H1 (cell line): ENCODE results near the gene CEP128. TPM values are rescaled to one million over a fixed set of nuclear protein-coding genes. Genes with fewer than 3 reads are reported as not detected.

Experiments
- GABPA ChIP-seq: IDR thresholded peaks from 2 replicates; pipeline ENCODE4 v1.6.1; 2011; ENCODE audit warnings: mild to moderate bottlenecking, low read length, moderate library complexity, borderline replicate concordance; ENCODE audit not compliant: insufficient read depth
- HDAC6 ChIP-seq: IDR thresholded peaks from one replicate; pipeline ENCODE4 v1.7.1; 2012; ENCODE audit warnings: low read depth, mild to moderate bottlenecking, inconsistent platforms, low read length, moderate library complexity
- JUND ChIP-seq: IDR thresholded peaks from 2 replicates; pipeline ENCODE4 v1.6.1; 2011; ENCODE audit warnings: mild to moderate bottlenecking, improper control_type of control experiment, low read length
- MAFK ChIP-seq: IDR thresholded peaks from 2 replicates; pipeline ENCODE4 v1.6.1; 2012; ENCODE audit warnings: low read depth, mild to moderate bottlenecking, improper control_type of control experiment, low read length
- POLR2A ChIP-seq, 2 experiments: IDR thresholded peaks; 1 replicate in 1 of 2; 2 replicates in 1 of 2; pipeline ENCODE4 v1.6.1; 2011; ENCODE audit warnings: low read depth in 2 of 2, low read length in 2 of 2, mild to moderate bottlenecking in 2 of 2; ENCODE audit errors: control extremely low read depth in 1 of 2
- POLR2AphosphoS5 ChIP-seq: IDR thresholded peaks from 2 replicates; pipeline ENCODE4 v1.6.1; 2011; ENCODE audit warnings: low read depth, low read length
- RAD21 ChIP-seq, 2 experiments: IDR thresholded peaks in 1 of 2; conservative IDR thresholded peaks in 1 of 2; 2 replicates each; pipeline ENCODE4 v1.6.1; 2011; ENCODE audit warnings: low read depth in 2 of 2, low read length in 2 of 2, improper control_type of control experiment in 1 of 2, inconsistent platforms in 1 of 2, mild to moderate bottlenecking in 1 of 2, moderate library complexity in 1 of 2
- RBBP5 ChIP-seq: IDR thresholded peaks from 2 replicates; pipeline ENCODE4 v1.7.1; 2012; ENCODE audit warnings: low read depth, mild to moderate bottlenecking, inconsistent platforms, low read length, moderate library complexity, borderline replicate concordance
- SRF ChIP-seq: IDR thresholded peaks from 2 replicates; pipeline ENCODE4 v1.6.1; 2011; ENCODE audit warnings: mild to moderate bottlenecking, low read depth, low read length, moderate library complexity
- SUZ12 ChIP-seq: fragments of 200-600 bp; sonication (generic); IDR thresholded peaks from 2 replicates; pipeline ENCODE4 v1.6.1; 2012; ENCODE audit warnings: mild to moderate bottlenecking, inconsistent platforms, low read length, moderate library complexity, mixed read lengths
- polyA plus RNA-seq, 7 experiments: library from polyadenylated mRNA; depleted of rRNA in 3 of 7; stranded (reverse) in 5 of 7; unstranded in 2 of 7; fragments of >200 nt in 5 of 7; fragments of 200-250 nt in 2 of 7; gene quantifications; 1 replicate in 5 of 7; 2 replicates in 1 of 7; 4 replicates in 1 of 7; pipeline versions ENCODE4 v1.2.1 to v1.2.3, GENCODE V29; 2011 to 2013; ENCODE audit warnings: missing spikeins in 2 of 7, mixed read lengths in 2 of 7
- total RNA-seq: library from RNA; stranded (reverse); fragmentation: NEBNext Ultra II Directional; extraction: Animal tissue kit (Norgen Biotek cat#: 25700); gene quantifications from 2 replicates; pipeline ENCODE4 v1.2.1, GENCODE V29; 2021
- TF ChIP-seq, protein P1 (sequence below): fragments of 300-600 bp; sonication (generic); IDR thresholded peaks from 2 replicates; pipeline ENCODE4 v1.7.1; 2012; ENCODE audit warnings: low read length, moderate library complexity, mild to moderate bottlenecking, inconsistent platforms; ENCODE audit not compliant: insufficient replicate concordance
- TF ChIP-seq, protein P2 (sequence below): IDR thresholded peaks from 2 replicates; pipeline ENCODE4 v1.6.1; 2011; ENCODE audit warnings: low read depth, mild to moderate bottlenecking, low read length; ENCODE audit not compliant: insufficient read depth

CEP128 gene
- total and polyA plus RNA-seq, 2 of the 8 experiments (the other 6 are each of a cell fraction or from before 2014, with no cell fraction given), result 1.9 to 17.0 TPM

DNA sequence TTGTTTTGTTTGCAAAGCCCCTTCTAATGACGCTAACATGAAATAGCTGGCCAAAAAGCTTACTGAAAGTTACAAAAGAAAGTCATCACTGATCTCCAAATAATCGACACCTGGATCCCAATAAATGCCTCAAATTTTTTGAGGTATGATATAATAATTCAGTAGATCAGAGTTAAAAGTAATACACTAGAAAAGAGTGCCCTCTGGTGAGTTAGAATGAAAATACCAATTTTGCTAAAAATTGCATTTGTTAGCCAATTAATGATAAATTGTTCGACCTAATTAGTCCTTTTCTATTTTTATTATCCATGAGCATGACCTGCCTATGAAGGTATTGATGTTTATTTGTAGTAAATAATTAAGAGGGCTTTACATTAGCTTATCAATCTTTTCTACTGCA lies 78.6 kb downstream of the CEP128 start (continued):
- TF ChIP-seq, protein P1, sequence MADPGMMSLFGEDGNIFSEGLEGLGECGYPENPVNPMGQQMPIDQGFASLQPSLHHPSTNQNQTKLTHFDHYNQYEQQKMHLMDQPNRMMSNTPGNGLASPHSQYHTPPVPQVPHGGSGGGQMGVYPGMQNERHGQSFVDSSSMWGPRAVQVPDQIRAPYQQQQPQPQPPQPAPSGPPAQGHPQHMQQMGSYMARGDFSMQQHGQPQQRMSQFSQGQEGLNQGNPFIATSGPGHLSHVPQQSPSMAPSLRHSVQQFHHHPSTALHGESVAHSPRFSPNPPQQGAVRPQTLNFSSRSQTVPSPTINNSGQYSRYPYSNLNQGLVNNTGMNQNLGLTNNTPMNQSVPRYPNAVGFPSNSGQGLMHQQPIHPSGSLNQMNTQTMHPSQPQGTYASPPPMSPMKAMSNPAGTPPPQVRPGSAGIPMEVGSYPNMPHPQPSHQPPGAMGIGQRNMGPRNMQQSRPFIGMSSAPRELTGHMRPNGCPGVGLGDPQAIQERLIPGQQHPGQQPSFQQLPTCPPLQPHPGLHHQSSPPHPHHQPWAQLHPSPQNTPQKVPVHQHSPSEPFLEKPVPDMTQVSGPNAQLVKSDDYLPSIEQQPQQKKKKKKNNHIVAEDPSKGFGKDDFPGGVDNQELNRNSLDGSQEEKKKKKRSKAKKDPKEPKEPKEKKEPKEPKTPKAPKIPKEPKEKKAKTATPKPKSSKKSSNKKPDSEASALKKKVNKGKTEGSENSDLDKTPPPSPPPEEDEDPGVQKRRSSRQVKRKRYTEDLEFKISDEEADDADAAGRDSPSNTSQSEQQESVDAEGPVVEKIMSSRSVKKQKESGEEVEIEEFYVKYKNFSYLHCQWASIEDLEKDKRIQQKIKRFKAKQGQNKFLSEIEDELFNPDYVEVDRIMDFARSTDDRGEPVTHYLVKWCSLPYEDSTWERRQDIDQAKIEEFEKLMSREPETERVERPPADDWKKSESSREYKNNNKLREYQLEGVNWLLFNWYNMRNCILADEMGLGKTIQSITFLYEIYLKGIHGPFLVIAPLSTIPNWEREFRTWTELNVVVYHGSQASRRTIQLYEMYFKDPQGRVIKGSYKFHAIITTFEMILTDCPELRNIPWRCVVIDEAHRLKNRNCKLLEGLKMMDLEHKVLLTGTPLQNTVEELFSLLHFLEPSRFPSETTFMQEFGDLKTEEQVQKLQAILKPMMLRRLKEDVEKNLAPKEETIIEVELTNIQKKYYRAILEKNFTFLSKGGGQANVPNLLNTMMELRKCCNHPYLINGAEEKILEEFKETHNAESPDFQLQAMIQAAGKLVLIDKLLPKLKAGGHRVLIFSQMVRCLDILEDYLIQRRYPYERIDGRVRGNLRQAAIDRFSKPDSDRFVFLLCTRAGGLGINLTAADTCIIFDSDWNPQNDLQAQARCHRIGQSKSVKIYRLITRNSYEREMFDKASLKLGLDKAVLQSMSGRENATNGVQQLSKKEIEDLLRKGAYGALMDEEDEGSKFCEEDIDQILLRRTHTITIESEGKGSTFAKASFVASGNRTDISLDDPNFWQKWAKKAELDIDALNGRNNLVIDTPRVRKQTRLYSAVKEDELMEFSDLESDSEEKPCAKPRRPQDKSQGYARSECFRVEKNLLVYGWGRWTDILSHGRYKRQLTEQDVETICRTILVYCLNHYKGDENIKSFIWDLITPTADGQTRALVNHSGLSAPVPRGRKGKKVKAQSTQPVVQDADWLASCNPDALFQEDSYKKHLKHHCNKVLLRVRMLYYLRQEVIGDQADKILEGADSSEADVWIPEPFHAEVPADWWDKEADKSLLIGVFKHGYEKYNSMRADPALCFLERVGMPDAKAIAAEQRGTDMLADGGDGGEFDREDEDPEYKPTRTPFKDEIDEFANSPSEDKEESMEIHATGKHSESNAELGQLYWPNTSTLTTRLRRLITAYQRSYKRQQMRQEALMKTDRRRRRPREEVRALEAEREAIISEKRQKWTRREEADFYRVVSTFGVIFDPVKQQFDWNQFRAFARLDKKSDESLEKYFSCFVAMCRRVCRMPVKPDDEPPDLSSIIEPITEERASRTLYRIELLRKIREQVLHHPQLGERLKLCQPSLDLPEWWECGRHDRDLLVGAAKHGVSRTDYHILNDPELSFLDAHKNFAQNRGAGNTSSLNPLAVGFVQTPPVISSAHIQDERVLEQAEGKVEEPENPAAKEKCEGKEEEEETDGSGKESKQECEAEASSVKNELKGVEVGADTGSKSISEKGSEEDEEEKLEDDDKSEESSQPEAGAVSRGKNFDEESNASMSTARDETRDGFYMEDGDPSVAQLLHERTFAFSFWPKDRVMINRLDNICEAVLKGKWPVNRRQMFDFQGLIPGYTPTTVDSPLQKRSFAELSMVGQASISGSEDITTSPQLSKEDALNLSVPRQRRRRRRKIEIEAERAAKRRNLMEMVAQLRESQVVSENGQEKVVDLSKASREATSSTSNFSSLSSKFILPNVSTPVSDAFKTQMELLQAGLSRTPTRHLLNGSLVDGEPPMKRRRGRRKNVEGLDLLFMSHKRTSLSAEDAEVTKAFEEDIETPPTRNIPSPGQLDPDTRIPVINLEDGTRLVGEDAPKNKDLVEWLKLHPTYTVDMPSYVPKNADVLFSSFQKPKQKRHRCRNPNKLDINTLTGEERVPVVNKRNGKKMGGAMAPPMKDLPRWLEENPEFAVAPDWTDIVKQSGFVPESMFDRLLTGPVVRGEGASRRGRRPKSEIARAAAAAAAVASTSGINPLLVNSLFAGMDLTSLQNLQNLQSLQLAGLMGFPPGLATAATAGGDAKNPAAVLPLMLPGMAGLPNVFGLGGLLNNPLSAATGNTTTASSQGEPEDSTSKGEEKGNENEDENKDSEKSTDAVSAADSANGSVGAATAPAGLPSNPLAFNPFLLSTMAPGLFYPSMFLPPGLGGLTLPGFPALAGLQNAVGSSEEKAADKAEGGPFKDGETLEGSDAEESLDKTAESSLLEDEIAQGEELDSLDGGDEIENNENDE, result no peak
- TF ChIP-seq MAFK (no peak), HDAC6 (no peak), SRF (no peak), SUZ12 (no peak), POLR2AphosphoS5 (no peak), GABPA (no peak), RAD21 (IDR thresholded peaks at IDR 0.05 in 1 of 2, conservative IDR thresholded peaks at IDR 0.05 in 1 of 2; ENCODE audit: low read depth in 2 of 2, low read length in 2 of 2) (no peak), RBBP5 (no peak), POLR2A (IDR thresholded peaks at IDR 0.05; ENCODE audit: control extremely low read depth in 1 of 2, low read depth in 2 of 2, low read length in 2 of 2) (no peak), JUND (no peak)
- TF ChIP-seq, protein P2, sequence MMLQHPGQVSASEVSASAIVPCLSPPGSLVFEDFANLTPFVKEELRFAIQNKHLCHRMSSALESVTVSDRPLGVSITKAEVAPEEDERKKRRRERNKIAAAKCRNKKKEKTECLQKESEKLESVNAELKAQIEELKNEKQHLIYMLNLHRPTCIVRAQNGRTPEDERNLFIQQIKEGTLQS, result no peak
